NCI-H128 (cell line): Measurements from ENCODE around the gene CUBN.
"Not testable (repeated sequence)": the region's sequence is repeated elsewhere in the genome, so short reads cannot be mapped to it uniquely, and the experiment has no call there.

ENCODE experiments used
- DNase-seq: peaks from one replicate; lab custom pipeline; 2025; ENCODE audit not compliant: unreplicated experiment; lab: John Stamatoyannopoulos, UW

CUBN gene

GRCh38 chr10:17141504-17142229, 12.1 kb upstream of the CUBN start:
- no peak for DNase-seq

- no peak for DNase-seq
Observed at GRCh38 chr10:17140386-17140761, 10.8 kb upstream of the CUBN start.

GRCh38 chr10:17138460-17139042, 8.9 kb upstream of the CUBN start:
- DNase-seq: no peak

- DNase-seq: no peak
Observed at GRCh38 chr10:17134737-17135260, 5.2 kb upstream of the CUBN start.

- DNase-seq: no peak
Observed at GRCh38 chr10:17134282-17134681, 4.7 kb upstream of the CUBN start.

- no peak for DNase-seq
Observed at GRCh38 chr10:17128261-17128660, 1.4 kb downstream of the CUBN start.

GRCh38 chr10:17126327-17126726, 3.3 kb downstream of the CUBN start:
- DNase-seq: no peak

- no peak for DNase-seq
Observed at GRCh38 chr10:17125206-17125893, 4.3 kb downstream of the CUBN start.

- DNase-seq: no peak
Observed at GRCh38 chr10:17123961-17124360, 5.7 kb downstream of the CUBN start.

GRCh38 chr10:17122726-17123661, 6.6 kb downstream of the CUBN start:
- DNase-seq: no peak

- no peak for DNase-seq
Observed at GRCh38 chr10:17122052-17122451, 7.6 kb downstream of the CUBN start.

- DNase-seq: no peak
Observed at GRCh38 chr10:17120694-17121093, 8.9 kb downstream of the CUBN start.

- no peak for DNase-seq
Observed at GRCh38 chr10:17119845-17120244, 9.8 kb downstream of the CUBN start.

- no peak for DNase-seq
Observed at GRCh38 chr10:17116193-17116592, 13.4 kb downstream of the CUBN start.

GRCh38 chr10:17115683-17116082, 13.9 kb downstream of the CUBN start:
- DNase-seq: no peak

- DNase-seq: not testable (repeated sequence)
Observed at GRCh38 chr10:17114878-17115444, 14.7 kb downstream of the CUBN start.

GRCh38 chr10:17113889-17114540, 15.6 kb downstream of the CUBN start:
- DNase-seq: no peak

- DNase-seq: no peak
Observed at GRCh38 chr10:17113346-17113745, 16.3 kb downstream of the CUBN start.

- no peak for DNase-seq
Observed at GRCh38 chr10:17112566-17112965, 17.0 kb downstream of the CUBN start.
